MCF 10A (cell line): Measurements from ENCODE around the gene TGFB1I1. TPM values are rescaled to one million over a fixed set of nuclear protein-coding genes. Genes with fewer than 3 reads are reported as not detected.
"Not testable (repeated sequence)": the region's sequence is repeated elsewhere in the genome, so short reads cannot be mapped to it uniquely, and the experiment has no call there.

Source experiments
- BruUV-seq: library from RNA; stranded (reverse); fragments of 400-500 nt; replicated peaks from 2 replicates; lab custom pipeline; 2021; lab: Mats Ljungman, UMichigan
- CTCF ChIA-PET: fragments of 300-600 bp; sonication (Branson Sonifier 250); formaldehyde crosslinking; extraction: SDS; loops from one replicate; lab custom pipeline; 2021; ENCODE audit warnings: antibody characterized with exemption, inconsistent platforms; lab: Yijun Ruan, JAX
- POLR2A ChIA-PET: fragments of 300-600, 350-650 bp; sonication (Branson Sonifier 250); formaldehyde crosslinking; extraction: SDS; loops from one replicate; lab custom pipeline; 2020; ENCODE audit warnings: antibody characterized with exemption, inconsistent platforms; lab: Yijun Ruan, JAX
- DNase-seq: peaks from one replicate; pipeline ENCODE4 v3.0.0-alpha.2; 2018; ENCODE audit not compliant: unreplicated experiment
- H3K27ac Mint-ChIP-seq: one replicate; pipeline ENCODE4 v1.8.0; 2022; ENCODE audit warnings: mild to moderate bottlenecking, low read depth, mixed read lengths; ENCODE audit not compliant: unreplicated experiment
- H3K27me3 Mint-ChIP-seq: one replicate; pipeline ENCODE4 v1.8.0; 2022; ENCODE audit warnings: mixed read lengths; ENCODE audit not compliant: insufficient read depth, unreplicated experiment
- H3K36me3 Mint-ChIP-seq: one replicate; pipeline ENCODE4 v1.8.0; 2022; ENCODE audit warnings: mild to moderate bottlenecking, moderate library complexity, mixed read lengths; ENCODE audit not compliant: insufficient read depth, unreplicated experiment
- H3K4me1 Mint-ChIP-seq: one replicate; pipeline ENCODE4 v1.8.0; 2022; ENCODE audit warnings: mixed read lengths; ENCODE audit not compliant: insufficient read depth, unreplicated experiment
- H3K4me3 Mint-ChIP-seq: one replicate; pipeline ENCODE4 v1.8.0; 2022; ENCODE audit warnings: mild to moderate bottlenecking, moderate library complexity, mixed read lengths; ENCODE audit not compliant: unreplicated experiment
- H3K9me3 Mint-ChIP-seq: one replicate; pipeline ENCODE4 v1.8.0; 2022; ENCODE audit warnings: mixed read lengths; ENCODE audit not compliant: unreplicated experiment
- CTCF ChIP-seq: fragments of 200-600 bp; IDR thresholded peaks from one replicate; pipeline ENCODE4 v1.8.0; 2022; ENCODE audit warnings: antibody characterized with exemption, mild to moderate bottlenecking; ENCODE audit not compliant: unreplicated experiment
- intact Hi-C: fragments of 100-400 bp; cut with micrococcal nuclease; formaldehyde crosslinking; loops from 2 replicates; pipeline ENCODE4 v1.14.1; 2022
- total RNA-seq: library from RNA; stranded (reverse); gene quantifications from 2 replicates; pipeline ENCODE4 v1.2.3, GENCODE V29; 2022

TGFB1I1 gene
- total RNA-seq, 1 experiment from 2014 or later = 14.7 TPM

DNA sequence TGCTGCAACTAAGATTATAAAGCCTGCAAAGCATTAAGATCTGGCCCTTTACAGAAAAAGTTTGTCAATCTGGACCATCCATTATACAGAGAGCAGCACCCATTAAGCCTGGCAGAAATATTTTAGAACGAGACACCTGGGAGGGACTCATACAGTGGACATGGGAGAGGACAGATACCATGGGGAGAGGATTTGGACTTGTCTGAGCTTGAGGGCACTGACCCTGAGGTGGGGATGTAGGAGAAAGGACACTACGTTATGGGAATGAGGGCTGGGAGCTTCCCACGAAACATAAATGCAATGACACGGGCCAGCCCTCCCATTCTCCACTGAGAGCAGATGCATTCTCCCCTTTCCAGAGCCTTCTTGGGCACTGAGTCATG lies 30.0 kb downstream of the TGFB1I1 start:
- peaks cover 1% of the 10 kb centered on the region for H3K4me1 Mint-ChIP-seq
- no peak for DNase-seq
- no TSS peak for BruUV-seq
- no peak overlapping the region for H3K27ac Mint-ChIP-seq
- no peaks in the 10 kb centered on the region for H3K27me3 Mint-ChIP-seq
- H3K36me3 Mint-ChIP-seq = peaks cover 22% of the 10 kb centered on the region
- ChIA-PET CTCF (interaction anchor here (2.0 kb wide), 1 partner anchor 41 kb away, joined by 6 read pairs; no protein-coding TSS in a partner anchor), POLR2A (no interaction called here)
- intact Hi-C loops = no loop called here
- no peak for TF ChIP-seq CTCF
- no peak overlapping the region for H3K4me3 Mint-ChIP-seq
- H3K9me3 Mint-ChIP-seq = no peaks in the 10 kb centered on the region

- POLR2A ChIA-PET = interaction anchor here (1.2 kb wide), 1 partner anchor 13 kb away, joined by 3 read pairs; no protein-coding TSS in a partner anchor
Measured at GRCh38 chr16:31502981-31503380, 31.0 kb downstream of the TGFB1I1 start.

DNA sequence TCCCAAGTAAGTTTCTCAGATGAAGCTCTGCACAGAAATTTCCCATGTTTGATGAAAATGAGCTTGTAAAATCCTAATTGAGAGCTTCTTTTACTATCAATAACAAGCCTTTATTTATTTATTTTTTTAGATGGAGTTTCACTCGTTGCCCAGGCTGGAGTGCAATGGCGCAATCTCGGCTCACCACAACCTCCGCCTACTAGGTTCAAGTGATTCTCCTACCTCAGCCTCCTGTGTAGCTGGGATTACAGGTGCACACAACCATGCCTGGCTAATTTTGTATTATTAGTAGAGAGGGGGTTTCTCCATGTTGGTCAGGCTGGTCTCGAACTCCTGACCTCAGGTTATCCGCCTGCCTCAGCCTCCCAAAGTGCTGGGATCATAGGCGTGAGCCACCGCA lies 31.6 kb downstream of the TGFB1I1 start:
- BruUV-seq, H3K27ac Mint-ChIP-seq, intact Hi-C loops, DNase-seq, H3K27me3 Mint-ChIP-seq, H3K9me3 Mint-ChIP-seq, H3K4me1 Mint-ChIP-seq, H3K4me3 Mint-ChIP-seq: not testable (repeated sequence)
- POLR2A ChIA-PET = interaction anchor here (1.2 kb wide), 1 partner anchor 14 kb away, joined by 3 read pairs; no protein-coding TSS in a partner anchor
- CTCF ChIA-PET = interaction anchor here (1.1 to 2.0 kb wide), 3 partner anchors 29 to 365 kb away, joined by 3 to 6 read pairs (median 3); no protein-coding TSS in a partner anchor
- H3K36me3 Mint-ChIP-seq = peaks cover 13% of the 10 kb centered on the region

More at GRCh38 chr16:31502981-31503380, 31.0 kb downstream of the TGFB1I1 start:
- Mint-ChIP-seq H3K4me3 (no peak overlapping the region), H3K36me3 (peaks cover 13% of the 10 kb centered on the region), H3K27ac (peak overlapping the region; percentile 31), H3K27me3 (no peaks in the 10 kb centered on the region), H3K4me1 (peaks cover 7% of the 10 kb centered on the region), H3K9me3 (no peaks in the 10 kb centered on the region)
- no peak for DNase-seq
- intact Hi-C loops = no loop called here
- CTCF ChIA-PET = interaction anchor here (1.1 to 2.0 kb wide), 3 partner anchors 28 to 365 kb away, joined by 3 to 6 read pairs (median 3); no protein-coding TSS in a partner anchor
- no peak for TF ChIP-seq CTCF
- BruUV-seq = no TSS peak

DNA sequence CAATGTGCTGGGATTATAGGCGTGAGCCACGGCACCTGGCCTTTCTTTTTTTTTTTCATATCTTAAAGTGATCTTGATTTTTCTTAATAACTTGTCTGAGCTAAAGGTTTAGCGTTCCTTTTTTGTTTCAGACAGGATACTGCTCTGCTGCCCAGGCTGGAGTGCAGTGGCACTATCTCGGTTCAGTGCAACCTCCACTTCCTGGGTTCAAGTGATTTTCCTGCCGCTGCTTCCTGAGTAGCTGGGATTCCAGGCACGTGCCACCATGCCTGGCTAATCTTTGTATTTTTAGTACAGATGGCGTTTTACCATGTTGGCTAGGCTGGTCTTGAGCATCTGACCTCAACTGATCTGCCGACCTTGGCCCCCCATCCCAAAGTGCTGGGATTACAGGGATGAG lies 32.2 kb downstream of the TGFB1I1 start:
- TF ChIP-seq CTCF = no peak
- Mint-ChIP-seq H3K4me3 (no peak overlapping the region), H3K9me3 (no peaks in the 10 kb centered on the region), H3K36me3 (peaks cover 13% of the 10 kb centered on the region), H3K27ac (no peak overlapping the region), H3K4me1 (peaks cover 11% of the 10 kb centered on the region), H3K27me3 (no peaks in the 10 kb centered on the region)
- intact Hi-C loops = no loop called here
- ChIA-PET CTCF (no interaction called here), POLR2A (no interaction called here)
- DNase-seq = no peak
- BruUV-seq = no TSS peak
